NCI-H774 (cell line): ENCODE measurements around the gene CTNNA3.

Experiments used
- DNase-seq: peaks from one replicate; lab custom pipeline; 2025; lab: John Stamatoyannopoulos, UW

The CTNNA3 gene

DNA sequence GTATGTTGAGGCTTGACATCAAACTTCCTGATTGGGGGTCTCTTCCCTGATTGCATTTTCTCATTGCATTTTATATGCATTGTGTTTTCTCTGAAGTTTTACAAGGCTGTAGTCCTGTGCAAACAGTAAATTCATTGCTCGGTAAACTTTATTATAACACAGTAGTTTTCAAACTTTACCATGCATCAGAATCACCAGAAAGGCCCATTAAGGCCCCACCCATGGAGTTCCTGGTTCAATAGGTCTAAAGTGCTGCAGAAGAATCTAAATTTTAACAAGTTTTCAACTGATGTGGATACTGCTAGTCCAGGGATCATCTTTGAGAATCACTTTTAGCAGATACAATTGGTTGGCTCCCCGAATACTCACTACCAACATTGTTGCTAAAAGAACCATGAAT lies 1404.9 kb downstream of the CTNNA3 start:
- no peak for DNase-seq

- DNase-seq: no peak
Observed at GRCh38 chr10:66284621-66285020, 1411.4 kb downstream of the CTNNA3 start.

GRCh38 chr10:66283874-66284464 lies 1412.0 kb downstream of the CTNNA3 start:
- no peak for DNase-seq

GRCh38 chr10:66283064-66283463 lies 1412.9 kb downstream of the CTNNA3 start:
- DNase-seq: no peak

GRCh38 chr10:66281327-66281726 lies 1414.7 kb downstream of the CTNNA3 start:
- DNase-seq: no peak

- no peak for DNase-seq
Observed at GRCh38 chr10:66277481-66277880, 1418.5 kb downstream of the CTNNA3 start.

- DNase-seq: no peak
Observed at GRCh38 chr10:66273966-66274519, 1422.0 kb downstream of the CTNNA3 start.

GRCh38 chr10:66265398-66265797 lies 1430.6 kb downstream of the CTNNA3 start:
- no peak for DNase-seq

DNA sequence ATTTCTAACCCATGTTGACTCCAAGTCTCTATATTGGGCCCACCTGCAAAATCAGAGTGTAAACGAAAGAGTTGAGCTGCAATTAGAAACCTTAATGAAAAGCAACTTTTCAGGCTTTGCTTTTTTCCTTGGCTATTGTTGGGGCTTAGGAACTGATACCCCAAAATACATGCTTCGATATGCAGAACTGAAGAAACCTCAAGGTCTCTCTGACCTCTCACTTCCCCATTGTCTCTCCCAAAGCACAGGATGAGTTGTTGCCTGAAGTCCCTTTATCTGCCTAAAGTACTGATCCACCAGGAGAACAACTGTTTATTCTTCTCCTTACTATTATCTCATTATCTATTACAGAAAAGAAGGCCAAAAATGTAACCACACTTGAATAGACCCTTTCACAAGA lies 1436.2 kb downstream of the CTNNA3 start:
- no peak for DNase-seq

DNA sequence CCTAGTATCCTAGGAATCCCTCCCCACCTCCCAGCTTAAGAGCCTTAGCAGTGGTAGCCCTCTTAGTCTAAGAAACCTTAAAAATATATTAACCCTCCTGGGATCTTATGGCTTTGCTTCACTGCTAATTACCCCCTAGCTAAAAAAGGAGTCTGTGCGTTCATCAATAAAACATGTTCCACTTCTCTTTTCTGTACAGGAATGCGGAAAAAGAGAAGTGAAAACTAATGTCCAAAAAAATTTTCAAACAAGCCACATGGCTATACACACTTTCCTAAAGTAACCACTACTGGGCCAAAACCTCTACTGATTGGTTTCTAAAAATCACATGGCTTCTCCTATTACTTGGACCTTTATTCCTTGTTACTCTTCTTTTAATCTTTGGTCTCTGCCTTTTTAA lies 1437.3 kb downstream of the CTNNA3 start:
- DNase-seq: no peak

DNA sequence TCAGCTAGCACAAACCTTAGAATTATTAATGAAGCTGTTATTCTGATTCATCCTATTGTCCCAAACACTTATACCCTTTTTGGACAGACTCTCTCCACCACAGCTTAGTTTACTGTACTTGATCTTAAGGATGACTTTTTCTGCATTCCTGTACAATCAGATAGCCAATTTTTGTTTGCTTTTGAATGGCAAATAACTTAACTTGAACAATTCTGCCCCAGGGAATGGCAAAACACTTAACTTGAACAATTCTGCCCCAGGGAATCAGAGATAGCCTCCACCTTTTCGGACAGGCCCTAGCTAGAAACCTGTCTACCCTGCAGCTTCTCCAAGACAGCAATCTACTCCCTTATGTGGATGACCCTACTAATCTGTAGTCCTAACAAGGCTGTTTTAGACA lies 1438.2 kb downstream of the CTNNA3 start:
- DNase-seq: no peak

DNA sequence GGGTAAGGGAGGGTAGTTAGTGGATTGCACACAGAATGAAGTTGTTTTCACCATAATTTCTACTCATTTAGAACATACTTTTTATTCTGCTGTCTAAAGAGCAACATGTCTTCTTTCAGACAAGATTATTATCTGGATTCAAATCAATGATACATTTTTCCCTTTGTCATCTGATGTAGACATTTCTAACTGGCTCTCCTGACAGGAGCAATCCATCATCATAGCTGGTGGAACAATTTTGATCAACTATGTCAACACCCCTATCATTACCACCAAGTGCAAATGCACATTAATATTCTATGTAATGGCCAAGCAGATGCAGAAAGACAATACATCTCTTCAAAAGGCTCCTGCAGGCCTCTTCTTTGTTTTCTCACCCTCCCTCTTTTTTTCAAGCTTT lies 1443.0 kb downstream of the CTNNA3 start:
- no peak for DNase-seq

DNA sequence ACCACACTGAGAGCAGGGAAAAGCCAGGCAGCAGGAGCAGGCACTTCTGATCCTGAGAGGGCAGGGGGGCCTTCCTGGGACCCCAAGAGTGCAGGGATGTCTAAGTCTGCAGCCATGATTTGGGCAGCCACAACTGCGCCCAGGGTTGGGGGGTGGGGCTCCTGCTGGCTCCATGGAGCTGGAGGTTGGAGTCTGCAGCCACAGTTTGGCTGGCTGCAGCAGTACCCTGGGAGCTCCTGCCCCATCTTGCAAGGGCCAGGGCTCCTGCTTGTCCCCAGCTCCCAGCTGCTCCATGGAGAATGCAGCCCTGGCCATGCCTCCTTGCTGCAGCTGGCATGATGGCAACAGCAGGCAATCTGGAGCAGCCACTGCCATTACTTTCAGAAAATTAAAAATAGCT lies 1449.8 kb downstream of the CTNNA3 start:
- DNase-seq: no peak

- no peak for DNase-seq
Observed at GRCh38 chr10:66244953-66245352, 1451.0 kb downstream of the CTNNA3 start.

DNA sequence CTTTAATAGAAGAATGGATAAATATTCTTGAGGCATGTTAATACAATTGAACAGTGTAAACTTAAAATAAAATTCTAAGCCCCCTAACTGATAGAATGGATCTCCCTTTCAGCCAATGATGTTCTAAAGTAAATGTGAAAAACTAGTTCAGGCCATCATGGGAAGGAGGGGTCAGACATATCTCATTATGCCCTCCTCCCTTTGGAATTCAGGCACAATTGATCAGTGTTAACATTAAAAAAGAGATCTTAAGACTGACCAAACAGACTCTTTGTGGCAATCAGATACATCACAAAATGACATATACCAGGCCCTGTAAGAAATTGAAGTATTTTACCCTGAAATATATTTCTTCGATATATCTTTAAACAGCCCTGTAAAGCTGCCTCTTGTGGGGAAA lies 1453.1 kb downstream of the CTNNA3 start:
- no peak for DNase-seq

DNA sequence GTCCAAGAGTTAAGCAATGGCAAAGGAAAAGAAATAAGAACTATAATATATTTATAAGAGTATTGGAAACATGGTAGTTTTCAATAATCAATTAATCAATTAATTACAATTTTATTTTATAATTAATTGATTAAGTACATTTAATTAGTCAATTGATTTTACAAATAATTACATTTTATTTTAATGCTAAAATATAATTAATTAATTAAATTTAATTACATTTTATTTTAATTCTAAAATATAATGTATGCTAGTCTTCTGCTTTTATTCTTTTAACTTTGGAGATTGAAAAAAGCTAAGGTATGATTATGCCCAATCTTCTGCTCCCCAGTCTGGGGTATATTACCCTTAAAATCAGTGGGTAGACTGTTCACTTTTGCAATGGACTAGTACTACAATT lies 1456.9 kb downstream of the CTNNA3 start:
- no peak for DNase-seq

- no peak for DNase-seq
Observed at GRCh38 chr10:66238343-66238742, 1457.7 kb downstream of the CTNNA3 start.

DNA sequence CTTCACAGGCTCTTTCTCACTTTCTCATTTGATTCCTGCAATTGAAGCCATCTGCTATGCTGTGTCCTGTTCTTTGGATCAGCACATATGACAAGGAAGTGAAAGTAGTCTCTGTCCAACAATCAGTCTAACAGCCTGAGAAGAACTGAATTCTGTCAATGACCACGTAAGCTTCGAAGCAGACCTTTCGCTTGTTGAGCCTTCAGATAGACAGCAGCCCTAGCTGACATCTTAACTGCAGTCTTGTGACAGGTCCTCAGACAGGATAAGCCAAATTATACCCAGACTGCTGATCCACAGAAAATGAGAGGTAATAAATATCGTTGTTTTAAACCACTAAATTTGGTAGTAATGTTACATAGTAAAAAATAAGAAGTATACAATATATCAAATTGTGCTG lies 1461.1 kb downstream of the CTNNA3 start:
- no peak for DNase-seq

- DNase-seq: no peak
Observed at GRCh38 chr10:66228887-66229286, 1467.1 kb downstream of the CTNNA3 start.

DNA sequence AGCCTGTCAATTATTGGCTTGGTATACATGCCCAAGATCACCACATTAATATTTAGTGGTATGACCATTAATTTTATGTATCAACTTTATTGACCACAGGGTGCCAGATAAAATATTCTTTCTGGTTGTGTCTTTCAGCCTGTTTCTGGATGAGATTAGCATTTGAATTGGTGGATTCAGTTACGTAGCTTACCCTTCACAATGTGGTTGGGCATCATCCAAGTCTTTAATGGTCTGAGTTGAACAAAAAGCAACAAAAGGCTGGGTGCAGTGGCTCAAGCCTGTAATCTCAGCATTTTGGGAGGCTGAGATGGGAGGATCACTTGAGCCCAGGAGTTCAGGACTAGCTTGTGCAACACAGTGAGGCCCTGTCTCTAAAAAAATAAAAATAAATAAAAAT lies 1472.3 kb downstream of the CTNNA3 start:
- no peak for DNase-seq

DNA sequence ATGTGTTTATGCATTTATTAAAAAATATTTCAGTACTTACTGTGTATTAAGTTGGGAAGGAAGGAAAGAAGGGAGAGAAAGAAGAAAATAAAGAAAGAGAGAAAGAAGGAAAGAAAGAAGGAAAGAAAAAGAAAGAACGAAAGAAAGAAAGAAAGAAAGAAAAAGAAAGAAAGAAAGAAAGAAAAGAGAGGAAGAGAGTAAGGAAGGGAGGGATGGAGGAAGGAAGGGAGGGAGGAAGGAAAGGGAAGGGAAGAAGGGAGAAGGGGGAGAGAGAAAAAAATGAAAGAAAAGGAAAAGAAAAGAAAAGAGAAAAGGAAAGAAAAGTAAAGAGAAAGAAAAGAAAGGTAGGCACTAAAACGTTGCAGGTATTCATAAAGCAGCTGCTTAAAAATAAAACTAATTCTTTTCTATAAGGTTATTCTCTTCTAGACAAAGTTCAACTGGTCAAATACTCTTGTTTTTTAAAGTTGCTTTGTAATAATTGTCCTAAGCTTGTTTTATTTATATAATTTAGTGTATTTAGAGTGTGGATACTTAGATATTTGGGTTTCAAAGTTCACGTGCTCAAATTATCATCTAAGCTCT lies 1473.4 kb downstream of the CTNNA3 start:
- DNase-seq: no peak

GRCh38 chr10:66218981-66219587 lies 1476.9 kb downstream of the CTNNA3 start:
- DNase-seq: no peak

DNA sequence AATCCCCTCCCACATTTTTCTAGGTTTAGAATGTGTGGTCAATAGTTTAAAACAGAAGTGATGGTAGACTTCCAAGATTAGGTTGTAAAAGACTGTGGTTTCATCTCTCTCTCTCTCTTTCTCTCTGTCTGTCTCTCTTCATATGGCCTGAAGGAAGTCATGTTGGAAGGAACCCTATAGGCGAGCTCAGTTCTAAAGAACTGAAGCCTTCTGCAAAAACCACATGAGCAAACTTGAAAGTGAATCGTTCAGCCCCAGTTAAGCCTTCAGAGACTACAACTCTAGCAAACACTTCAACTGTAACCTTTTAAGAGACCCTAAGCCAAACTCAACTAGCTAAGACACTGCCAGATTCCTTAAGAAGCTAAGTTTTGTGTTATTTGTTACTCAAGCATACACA lies 1477.7 kb downstream of the CTNNA3 start:
- no peak for DNase-seq

GRCh38 chr10:66215920-66216319 lies 1480.1 kb downstream of the CTNNA3 start:
- DNase-seq: no peak
